HG02623 (cell line): ENCODE measurements around the gene NLGN2.

ENCODE experiments used
- ATAC-seq: cut with Tn5 transposase; IDR thresholded peaks from one replicate; pipeline ENCODE4 v1.9.1; 2021; ENCODE audit warnings: moderate library complexity; ENCODE audit not compliant: unreplicated experiment

NLGN2 gene

GRCh38 chr17:7463372-7463846 lies 55.8 kb downstream of the NLGN2 start:
- no peak for ATAC-seq

GRCh38 chr17:7464081-7464480 lies 56.4 kb downstream of the NLGN2 start:
- ATAC-seq: no peak

- no peak for ATAC-seq
Observed at GRCh38 chr17:7465597-7466275, 58.1 kb downstream of the NLGN2 start.

- ATAC-seq: no peak
Observed at GRCh38 chr17:7466318-7466638, 58.6 kb downstream of the NLGN2 start.

GRCh38 chr17:7466639-7467341 lies 59.1 kb downstream of the NLGN2 start:
- no peak for ATAC-seq

GRCh38 chr17:7467498-7467897 lies 59.9 kb downstream of the NLGN2 start:
- no peak for ATAC-seq

GRCh38 chr17:7468290-7468689 lies 60.6 kb downstream of the NLGN2 start:
- ATAC-seq: no peak

GRCh38 chr17:7468804-7469389 lies 61.3 kb downstream of the NLGN2 start:
- ATAC-seq: no peak
